ENCODE data around the gene LPP.

GRCh38 chr3:188437926-188438325 lies 284.0 kb downstream of the LPP start:
- TF ChIP-seq CTCF (IDR thresholded peaks at IDR 0.05; ENCODE audit: insufficient read depth, low read length, poor library complexity, severe bottlenecking) (no peak), EZH2phosphoT487 (conservative IDR thresholded peaks at IDR 0.05; ENCODE audit: low read length) (no peak)

Data from SU-DHL-6 (cell line).